GM23248 (cell line): ENCODE data around the gene DPP10. TPM values are rescaled to one million over a fixed set of nuclear protein-coding genes. Genes with fewer than 3 reads are reported as not detected.

Experiments
- DNase-seq: peaks from one replicate; pipeline ENCODE4 v3.0.0-alpha.2; 2015
- H2AFZ ChIP-seq: fragments of 200-600 bp; sonication (generic); 2 replicates; pipeline ENCODE4 v1.6.1; 2016; ENCODE audit warnings: antibody characterized with exemption
- H3F3A ChIP-seq: fragments of 200-600 bp; sonication (generic); 2 replicates; pipeline ENCODE4 v1.6.1; 2016; ENCODE audit warnings: mild to moderate bottlenecking, antibody characterized with exemption, mixed run types; ENCODE audit not compliant: insufficient read depth
- H3K27ac ChIP-seq: fragments of 200-600 bp; sonication (generic); 2 replicates; pipeline ENCODE4 v1.5.1; 2016; ENCODE audit warnings: mild to moderate bottlenecking
- H3K27me3 ChIP-seq: fragments of 200-600 bp; sonication (generic); replicated peaks from 2 replicates; pipeline ENCODE4 v1.6.1; 2016; ENCODE audit warnings: mild to moderate bottlenecking; ENCODE audit not compliant: insufficient read depth
- H3K36me3 ChIP-seq: fragments of 200-600 bp; sonication (generic); 2 replicates; pipeline ENCODE4 v1.6.1; 2016; ENCODE audit warnings: low read depth, mild to moderate bottlenecking
- H3K4me1 ChIP-seq: fragments of 200-600 bp; sonication (generic); 2 replicates; pipeline ENCODE4 v1.6.1; 2016; ENCODE audit warnings: mild to moderate bottlenecking; ENCODE audit not compliant: insufficient read depth
- H3K4me2 ChIP-seq: fragments of 200-600 bp; sonication (generic); one replicate; pipeline ENCODE4 v1.6.1; 2016; ENCODE audit warnings: mild to moderate bottlenecking; ENCODE audit not compliant: unreplicated experiment
- H3K4me3 ChIP-seq: fragments of 200-600 bp; sonication (generic); 2 replicates; pipeline ENCODE4 v1.5.1; 2016; ENCODE audit warnings: mild to moderate bottlenecking
- H3K79me2 ChIP-seq: fragments of 200-600 bp; sonication (generic); 2 replicates; pipeline ENCODE4 v1.6.1; 2016; ENCODE audit warnings: mild to moderate bottlenecking; ENCODE audit not compliant: insufficient read depth
- H3K9ac ChIP-seq: fragments of 200-600 bp; sonication (generic); 2 replicates; pipeline ENCODE4 v1.6.1; 2016; ENCODE audit warnings: mild to moderate bottlenecking
- H3K9me2 ChIP-seq: fragments of 200-600 bp; sonication (generic); 2 replicates; pipeline ENCODE4 v1.6.1; 2016; ENCODE audit warnings: mixed run types, mild to moderate bottlenecking, moderate library complexity; ENCODE audit not compliant: insufficient read depth
- H3K9me3 ChIP-seq: fragments of 200-600 bp; sonication (generic); one replicate; pipeline ENCODE4 v1.6.1; 2017; ENCODE audit warnings: low read depth
- H4K20me1 ChIP-seq: fragments of 200-600 bp; sonication (generic); 2 replicates; pipeline ENCODE4 v1.6.0; 2016; ENCODE audit not compliant: insufficient read depth
- EZH2 ChIP-seq: fragments of 200-600 bp; sonication (generic); IDR thresholded peaks from 2 replicates; pipeline ENCODE4 v1.6.1; 2018; ENCODE audit warnings: antibody characterized with exemption, mild to moderate bottlenecking; ENCODE audit not compliant: insufficient read depth, poor library complexity, severe bottlenecking
- EZH2phosphoT487 ChIP-seq: fragments of 200-600 bp; sonication (generic); IDR thresholded peaks from 2 replicates; pipeline ENCODE4 v1.6.1; 2018; ENCODE audit warnings: antibody characterized with exemption, moderate library complexity, mild to moderate bottlenecking, low read depth; ENCODE audit not compliant: insufficient read depth
- WGBS, 2 experiments: methylation state at CpG; one replicate each; pipeline ENCODE4 v1.1.6; 2015 to 2017; ENCODE audit warnings: low lambda C conversion rate in 2 of 2, low coverage in 1 of 2; ENCODE audit errors: missing lambda C conversion rate in 2 of 2; 5-methylcytosine and 5-hydroxymethylcytosine counted together
- in situ Hi-C: fragments of 300-500 bp; cut with MboI; formaldehyde crosslinking; loops from 2 replicates; pipeline ENCODE4 v1.15.0; 2020
- polyA plus RNA-seq: library from polyadenylated mRNA; unstranded; fragments of >200 nt; fragmentation: Nextera tagmentation; extraction: Ambion mirVana; gene quantifications from 2 replicates; pipeline ENCODE4 v1.2.1, GENCODE V29; 2016
- total RNA-seq: library from RNA; depleted of rRNA; stranded (reverse); fragments of >200 nt; shearing (Covaris generic); gene quantifications from 2 replicates; pipeline ENCODE4 v1.2.3, GENCODE V29; 2014

The DPP10 gene
- total and polyA plus RNA-seq, 2 experiments from 2014 or later: not detected

- no peaks in the 10 kb centered on the region for H3K36me3 ChIP-seq
- no peaks in the 10 kb centered on the region for H3K79me2 ChIP-seq
- H3K9ac ChIP-seq: no peak overlapping the region
- no peaks in the 10 kb centered on the region for H3K4me1 ChIP-seq
- H2AFZ ChIP-seq: no peak overlapping the region
- no peaks in the 10 kb centered on the region for H3K27me3 ChIP-seq
- H3F3A ChIP-seq: no peaks in the 10 kb centered on the region
- TF ChIP-seq EZH2 (no peak), EZH2phosphoT487 (no peak)
- WGBS, 2 experiments: 14% methylated on average over 3 of the region's 3 CpGs
- no peaks in the 10 kb centered on the region for H4K20me1 ChIP-seq
- no peaks in the 10 kb centered on the region for H3K9me2 ChIP-seq
- H3K27ac ChIP-seq: no peak overlapping the region
- H3K9me3 ChIP-seq: no peaks in the 10 kb centered on the region
- DNase-seq: no peak
- no peak overlapping the region for H3K4me3 ChIP-seq
- in situ Hi-C loops: no loop called here
- H3K4me2 ChIP-seq: no peak overlapping the region
Measured at GRCh38 chr2:114421781-114422180, 20.7 kb upstream of the DPP10 start.

- Histone ChIP-seq H3F3A (no peaks in the 10 kb centered on the region), H3K27ac (no peak overlapping the region), H3K79me2 (no peaks in the 10 kb centered on the region), H3K4me2 (no peak overlapping the region), H3K4me3 (no peak overlapping the region), H3K36me3 (no peaks in the 10 kb centered on the region), H4K20me1 (no peaks in the 10 kb centered on the region), H3K9me2 (no peaks in the 10 kb centered on the region), H2AFZ (no peak overlapping the region), H3K4me1 (no peaks in the 10 kb centered on the region), H3K27me3 (no peaks in the 10 kb centered on the region), H3K9ac (no peak overlapping the region), H3K9me3 (no peaks in the 10 kb centered on the region)
- in situ Hi-C loops: no loop called here
- TF ChIP-seq EZH2 (no peak), EZH2phosphoT487 (no peak)
- 13 to 16% methylated on average over 2 of the region's 2 CpGs for WGBS, 2 experiments
- DNase-seq: no peak
Measured at GRCh38 chr2:114424699-114425098, 17.7 kb upstream of the DPP10 start.

GRCh38 chr2:114426756-114427155 is 15.7 kb upstream of the DPP10 start:
- DNase-seq: no peak
- no peak overlapping the region for H3K9ac ChIP-seq
- WGBS, 2 experiments: 17 to 21% methylated on average over 3 of the region's 3 CpGs
- no peak overlapping the region for H3K4me2 ChIP-seq
- no peaks in the 10 kb centered on the region for H3K9me3 ChIP-seq
- no peak overlapping the region for H3K27ac ChIP-seq
- H2AFZ ChIP-seq: no peak overlapping the region
- no peaks in the 10 kb centered on the region for H3K36me3 ChIP-seq
- no peaks in the 10 kb centered on the region for H3K4me1 ChIP-seq
- no peaks in the 10 kb centered on the region for H4K20me1 ChIP-seq
- no peaks in the 10 kb centered on the region for H3K9me2 ChIP-seq
- no peaks in the 10 kb centered on the region for H3F3A ChIP-seq
- no peaks in the 10 kb centered on the region for H3K79me2 ChIP-seq
- H3K27me3 ChIP-seq: no peaks in the 10 kb centered on the region
- no peak overlapping the region for H3K4me3 ChIP-seq
- in situ Hi-C loops: no loop called here
- TF ChIP-seq EZH2 (no peak), EZH2phosphoT487 (no peak)

DNA sequence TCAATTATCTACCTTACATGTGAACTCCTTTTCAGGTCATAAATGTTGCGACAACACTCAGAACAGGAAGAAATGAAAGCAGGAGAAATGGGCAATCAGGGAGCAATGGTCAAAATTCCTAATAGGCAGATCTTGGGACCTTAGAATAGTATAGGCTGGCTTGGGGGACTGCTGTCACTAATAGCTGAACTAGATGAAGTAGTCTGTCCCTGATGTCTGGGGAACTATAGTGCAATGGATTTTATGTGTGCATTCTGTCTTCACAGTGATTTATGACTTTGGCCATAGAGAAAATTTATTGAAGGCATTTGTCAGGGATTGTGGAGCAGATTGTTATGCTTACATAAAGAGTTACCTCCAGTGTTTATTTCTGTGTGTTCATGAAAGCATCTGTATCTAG is 6.1 kb upstream of the DPP10 start:
- H3K4me3 ChIP-seq: no peak overlapping the region
- 12 to 19% methylated on average over 1 of the region's 1 CpG for WGBS, 2 experiments
- TF ChIP-seq EZH2 (no peak), EZH2phosphoT487 (no peak)

DNA sequence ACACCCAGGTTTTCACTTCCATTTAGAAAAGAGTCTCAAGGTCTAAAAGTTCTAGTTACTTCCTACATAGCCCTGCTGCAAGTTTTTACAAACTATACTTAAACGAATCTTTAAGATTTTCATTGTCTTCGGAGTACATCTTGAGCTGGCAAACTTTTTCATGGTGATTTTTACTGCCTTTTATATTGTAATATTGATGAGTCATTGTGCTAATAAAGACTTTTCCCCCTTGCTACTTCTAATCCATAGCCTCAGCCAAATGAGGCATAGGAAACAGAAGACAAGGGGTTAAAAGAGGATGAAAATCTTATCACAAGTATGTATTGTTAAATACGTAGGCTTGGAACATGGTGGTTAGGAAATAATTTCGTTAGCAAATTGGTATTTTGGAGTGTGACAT is 4.1 kb downstream of the DPP10 start:
- 14 to 17% methylated on average over 4 of the region's 4 CpGs for WGBS, 2 experiments
- no peaks in the 10 kb centered on the region for H3F3A ChIP-seq
- no peaks in the 10 kb centered on the region for H3K9me2 ChIP-seq
- H3K9ac ChIP-seq: no peak overlapping the region
- no peaks in the 10 kb centered on the region for H4K20me1 ChIP-seq
- no peak for TF ChIP-seq EZH2
- no peak for TF ChIP-seq EZH2phosphoT487
- H3K27me3 ChIP-seq: no peaks in the 10 kb centered on the region
- no peaks in the 10 kb centered on the region for H3K79me2 ChIP-seq
- H3K4me1 ChIP-seq: no peaks in the 10 kb centered on the region
- no peak overlapping the region for H2AFZ ChIP-seq
- DNase-seq: no peak
- in situ Hi-C loops: no loop called here
- no peaks in the 10 kb centered on the region for H3K36me3 ChIP-seq
- H3K9me3 ChIP-seq: no peaks in the 10 kb centered on the region
- H3K4me3 ChIP-seq: no peak overlapping the region
- H3K4me2 ChIP-seq: no peak overlapping the region
- no peak overlapping the region for H3K27ac ChIP-seq

More for the DNA sequence above, 6.1 kb upstream of the DPP10 start:
- Histone ChIP-seq H3K4me2 (no peak overlapping the region), H2AFZ (no peak overlapping the region), H3K36me3 (no peaks in the 10 kb centered on the region), H3K27me3 (no peaks in the 10 kb centered on the region), H3K4me1 (no peaks in the 10 kb centered on the region), H3K79me2 (no peaks in the 10 kb centered on the region), H3K27ac (no peak overlapping the region), H3K9me3 (no peaks in the 10 kb centered on the region), H4K20me1 (no peaks in the 10 kb centered on the region), H3F3A (no peaks in the 10 kb centered on the region), H3K9me2 (no peaks in the 10 kb centered on the region), H3K9ac (no peak overlapping the region)
- in situ Hi-C loops: no loop called here
- DNase-seq: no peak
